Hepatocyte (in vitro differentiated cells): ENCODE measurements around the gene THPO.
A peak's percentile ranks its signal among the peaks of the same experiment; 100 is the strongest.

Experiments
- CTCF ChIP-seq: fragments of 200-600 bp; sonication (generic); IDR thresholded peaks from 2 replicates; pipeline ENCODE4 v1.5.1; 2016; ENCODE audit warnings: antibody characterized with exemption, mild to moderate bottlenecking; ENCODE audit not compliant: poor library complexity
- EZH2 ChIP-seq: fragments of 200-600 bp; sonication (generic); IDR thresholded peaks from 2 replicates; pipeline ENCODE4 v1.6.1; 2016; ENCODE audit warnings: antibody characterized with exemption, mild to moderate bottlenecking, borderline replicate concordance
- EZH2phosphoT487 ChIP-seq: fragments of 200-600 bp; sonication (generic); IDR thresholded peaks from one replicate; pipeline ENCODE4 v1.6.1; 2018; ENCODE audit warnings: antibody characterized with exemption, mild to moderate bottlenecking, low read depth, moderate library complexity; ENCODE audit not compliant: unreplicated experiment, severe bottlenecking

GRCh38 chr3:184380627-184381260, 2.7 kb upstream of the THPO start:
- TF ChIP-seq CTCF (no peak), EZH2 (peak; percentile 86), EZH2phosphoT487 (peak; percentile 65)
